ENCODE results near the gene EPHA8. TPM values are rescaled to one million over a fixed set of nuclear protein-coding genes. Genes with fewer than 3 reads are reported as not detected.

EPHA8 gene
- total RNA-seq, 1 experiment from 2014 or later, result 3.8 TPM

GRCh38 chr1:22527122-22527521 is 36.2 kb upstream of the EPHA8 start (continued):
- TF ChIP-seq ZNF281 (CRISPR knock-in tag; IDR thresholded peaks at IDR 0.05) (no peak), E2F5 (CRISPR knock-in tag; IDR thresholded peaks at IDR 0.05) (no peak), NFE2L1 (CRISPR knock-in tag; IDR thresholded peaks at IDR 0.05) (no peak), ZNF671 (CRISPR knock-in tag; IDR thresholded peaks at IDR 0.05) (no peak), GRHL2 (CRISPR knock-in tag; IDR thresholded peaks at IDR 0.05; ENCODE audit: insufficient replicate concordance, severe bottlenecking) (no peak), ZMAT4 (CRISPR knock-in tag; IDR thresholded peaks at IDR 0.05) (no peak)

GRCh38 chr1:22527555-22528296 is 35.6 kb upstream of the EPHA8 start:
- POLR2A ChIA-PET, result no interaction called here
- CTCF ChIA-PET, result interaction anchor here (0.6 to 3.9 kb wide), 37 partner anchors 11 to 374 kb away, joined by 3 to 68 read pairs (median 4); no protein-coding TSS in a partner anchor
- Mint-ChIP-seq H3K27ac (no peak overlapping the region; the same call in 1 of the 2 replicates), H3K36me3 (peaks cover 9% of the 10 kb centered on the region), H3K4me3 (no peak overlapping the region), H3K4me1 (no peaks in the 10 kb centered on the region), H3K27me3 (ENCODE audit: low read depth) (no peaks in the 10 kb centered on the region), H3K9me3 (no peaks in the 10 kb centered on the region)
- peak; percentile 38; the same call in 1 of the 2 replicates for ATAC-seq
- DNase-seq (ENCODE audit: low spot score), result no peak
- no peak for TF ChIP-seq NR3C1 (CRISPR knock-in tag; conservative IDR thresholded peaks at IDR 0.05; ENCODE audit: low read depth)
- TF ChIP-seq PREB (CRISPR knock-in tag; IDR thresholded peaks at IDR 0.05; ENCODE audit: borderline replicate concordance), result no peak
- no peak for TF ChIP-seq SOX15 (CRISPR knock-in tag; IDR thresholded peaks at IDR 0.05)
- no peak for TF ChIP-seq MAX (CRISPR knock-in tag; IDR thresholded peaks at IDR 0.05)
- TF ChIP-seq NFATC4 (CRISPR knock-in tag; IDR thresholded peaks at IDR 0.05), result no peak
- no peak for TF ChIP-seq EMX1 (CRISPR knock-in tag; IDR thresholded peaks at IDR 0.05)
- no peak for TF ChIP-seq GABPB1 (CRISPR knock-in tag; IDR thresholded peaks at IDR 0.05)
- no peak for TF ChIP-seq ZNF317 (CRISPR knock-in tag; IDR thresholded peaks at IDR 0.05; ENCODE audit: borderline replicate concordance, low read depth)
- no peak for TF ChIP-seq PRRX2 (CRISPR knock-in tag; IDR thresholded peaks at IDR 0.05)
- no peak for TF ChIP-seq ZNF425 (CRISPR knock-in tag; conservative IDR thresholded peaks at IDR 0.05)
- TF ChIP-seq TCF7 (CRISPR knock-in tag; IDR thresholded peaks at IDR 0.05; ENCODE audit: low read depth), result no peak
- TF ChIP-seq JAZF1 (CRISPR knock-in tag; IDR thresholded peaks at IDR 0.05), result no peak
- no peak for TF ChIP-seq E2F4 (CRISPR knock-in tag; IDR thresholded peaks at IDR 0.05; ENCODE audit: borderline replicate concordance, low read depth)
- TF ChIP-seq ZNF532 (CRISPR knock-in tag; IDR thresholded peaks at IDR 0.05; ENCODE audit: borderline replicate concordance), result no peak
- TF ChIP-seq FOXK1 (CRISPR knock-in tag; IDR thresholded peaks at IDR 0.05), result no peak
- TF ChIP-seq ZNF423 (CRISPR knock-in tag; IDR thresholded peaks at IDR 0.05), result no peak
- TF ChIP-seq FOXP1 (CRISPR knock-in tag; IDR thresholded peaks at IDR 0.05; ENCODE audit: borderline replicate concordance), result no peak
